ENCODE data around the gene ZNF630.
"Not testable (repeated sequence)": the region's sequence is repeated elsewhere in the genome, so short reads cannot be mapped to it uniquely, and the experiment has no call there.

DNA sequence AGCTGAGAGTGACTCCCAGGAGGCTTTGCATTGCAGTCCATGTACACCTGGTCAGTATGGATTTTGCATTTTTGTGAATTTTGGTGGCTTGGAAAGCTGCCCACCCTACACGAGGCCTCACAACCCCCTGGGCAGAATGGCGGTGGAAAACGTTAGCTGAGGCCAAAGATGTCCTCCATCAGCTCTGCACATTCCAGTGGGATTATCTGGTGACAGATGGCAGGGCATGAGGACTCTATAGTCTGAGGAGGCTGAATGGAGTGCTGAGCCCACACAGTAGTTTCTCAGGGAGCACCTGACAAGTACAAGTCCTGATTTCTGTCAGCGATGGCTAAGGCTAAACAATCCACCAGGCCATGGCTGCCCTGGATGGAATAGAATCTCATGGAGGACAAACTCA is 43.9 kb downstream of the ZNF630 start:
- TF ChIP-seq, protein P1, sequence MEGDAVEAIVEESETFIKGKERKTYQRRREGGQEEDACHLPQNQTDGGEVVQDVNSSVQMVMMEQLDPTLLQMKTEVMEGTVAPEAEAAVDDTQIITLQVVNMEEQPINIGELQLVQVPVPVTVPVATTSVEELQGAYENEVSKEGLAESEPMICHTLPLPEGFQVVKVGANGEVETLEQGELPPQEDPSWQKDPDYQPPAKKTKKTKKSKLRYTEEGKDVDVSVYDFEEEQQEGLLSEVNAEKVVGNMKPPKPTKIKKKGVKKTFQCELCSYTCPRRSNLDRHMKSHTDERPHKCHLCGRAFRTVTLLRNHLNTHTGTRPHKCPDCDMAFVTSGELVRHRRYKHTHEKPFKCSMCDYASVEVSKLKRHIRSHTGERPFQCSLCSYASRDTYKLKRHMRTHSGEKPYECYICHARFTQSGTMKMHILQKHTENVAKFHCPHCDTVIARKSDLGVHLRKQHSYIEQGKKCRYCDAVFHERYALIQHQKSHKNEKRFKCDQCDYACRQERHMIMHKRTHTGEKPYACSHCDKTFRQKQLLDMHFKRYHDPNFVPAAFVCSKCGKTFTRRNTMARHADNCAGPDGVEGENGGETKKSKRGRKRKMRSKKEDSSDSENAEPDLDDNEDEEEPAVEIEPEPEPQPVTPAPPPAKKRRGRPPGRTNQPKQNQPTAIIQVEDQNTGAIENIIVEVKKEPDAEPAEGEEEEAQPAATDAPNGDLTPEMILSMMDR (conservative IDR thresholded peaks at IDR 0.05): not testable (repeated sequence)
- not testable (repeated sequence) for TF ChIP-seq ZFX (IDR thresholded peaks at IDR 0.05)
